Left hindlimb (tissue), 1 donor: ENCODE measurements around the gene NOX4.
A peak's percentile ranks its signal among the peaks of the same experiment; 100 is the strongest.
"Not testable (repeated sequence)": the region's sequence is repeated elsewhere in the genome, so short reads cannot be mapped to it uniquely, and the experiment has no call there.

ENCODE experiments used
- DNase-seq: peaks from one replicate; pipeline ENCODE4 v3.0.0-alpha.2; 2018

NOX4 gene

DNA sequence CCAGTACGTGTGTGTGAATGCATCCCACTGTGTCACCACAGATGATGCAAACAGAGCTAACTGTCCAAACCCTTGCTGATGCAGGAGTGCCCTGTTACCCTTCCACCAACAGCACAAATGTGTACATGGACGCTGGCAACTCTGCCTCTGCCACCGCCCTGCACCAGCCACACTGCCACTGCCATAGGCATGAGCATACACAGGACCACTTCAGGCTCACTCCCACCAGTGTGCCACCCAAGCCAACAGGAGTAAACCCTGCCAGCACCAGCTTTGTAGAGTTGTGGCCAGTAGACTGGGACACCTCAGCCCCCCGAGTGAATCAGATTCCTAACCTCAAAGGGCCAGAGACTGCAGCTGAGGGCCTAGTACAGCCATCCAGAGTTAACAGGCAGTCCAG, 34.0 kb downstream of the NOX4 start:
- no peak for DNase-seq

DNA sequence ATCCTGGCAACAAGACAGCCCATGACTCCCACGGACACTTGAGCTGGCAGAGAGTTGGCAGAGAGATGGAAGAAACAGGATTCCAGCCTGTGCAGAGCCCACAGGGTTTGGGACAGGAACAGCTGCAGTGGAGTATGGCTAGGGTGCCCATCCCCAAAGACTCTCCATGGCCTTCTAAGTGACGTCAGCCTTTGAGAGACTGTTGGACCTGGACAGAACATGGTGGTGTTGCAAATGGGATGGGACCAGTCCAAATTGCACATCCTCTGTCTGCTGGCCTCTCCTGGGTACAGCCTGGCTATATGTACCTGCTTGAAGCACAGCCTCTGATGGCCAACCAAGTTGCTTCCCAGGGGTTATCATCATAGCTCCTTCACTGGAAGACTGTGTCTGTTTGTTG, 34.5 kb downstream of the NOX4 start:
- DNase-seq: no peak

DNA sequence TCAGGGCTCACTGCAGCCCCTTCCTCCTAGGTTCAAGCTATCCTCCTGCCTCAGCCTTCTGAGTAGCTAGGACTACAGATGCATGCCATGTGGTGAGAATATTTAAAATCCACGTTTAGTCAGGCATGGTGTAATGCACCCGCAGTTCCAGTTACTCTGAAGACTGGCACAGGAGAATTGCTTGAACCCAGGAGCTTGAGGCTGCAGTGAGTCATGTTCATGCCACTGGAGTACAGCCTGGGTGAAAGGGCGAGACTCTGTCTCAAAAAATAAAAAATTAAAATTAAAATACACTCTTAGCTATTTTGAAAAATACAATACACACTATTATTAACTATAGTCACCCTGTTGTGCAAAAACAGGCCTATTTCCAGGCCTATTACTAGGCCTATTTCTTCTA, 38.4 kb downstream of the NOX4 start:
- DNase-seq: no peak

DNA sequence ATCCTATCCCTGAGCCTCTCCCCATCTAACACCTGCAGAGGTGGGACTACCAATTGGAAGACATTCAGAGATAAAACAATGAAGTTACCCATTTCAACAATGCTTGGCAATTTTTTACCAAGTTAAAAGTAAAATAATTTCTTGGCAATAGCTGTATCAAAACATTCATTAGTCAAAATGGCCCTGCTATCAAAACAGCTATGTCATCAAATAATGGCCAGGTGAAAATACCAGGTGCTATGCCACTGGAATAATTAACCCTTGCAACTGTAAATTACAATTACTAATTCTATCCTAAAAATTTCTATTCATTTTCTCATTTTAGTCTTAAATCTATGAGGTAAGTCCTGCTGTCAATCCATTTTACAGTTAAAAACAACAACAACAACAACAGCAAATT, 43.3 kb downstream of the NOX4 start:
- no peak for DNase-seq

DNA sequence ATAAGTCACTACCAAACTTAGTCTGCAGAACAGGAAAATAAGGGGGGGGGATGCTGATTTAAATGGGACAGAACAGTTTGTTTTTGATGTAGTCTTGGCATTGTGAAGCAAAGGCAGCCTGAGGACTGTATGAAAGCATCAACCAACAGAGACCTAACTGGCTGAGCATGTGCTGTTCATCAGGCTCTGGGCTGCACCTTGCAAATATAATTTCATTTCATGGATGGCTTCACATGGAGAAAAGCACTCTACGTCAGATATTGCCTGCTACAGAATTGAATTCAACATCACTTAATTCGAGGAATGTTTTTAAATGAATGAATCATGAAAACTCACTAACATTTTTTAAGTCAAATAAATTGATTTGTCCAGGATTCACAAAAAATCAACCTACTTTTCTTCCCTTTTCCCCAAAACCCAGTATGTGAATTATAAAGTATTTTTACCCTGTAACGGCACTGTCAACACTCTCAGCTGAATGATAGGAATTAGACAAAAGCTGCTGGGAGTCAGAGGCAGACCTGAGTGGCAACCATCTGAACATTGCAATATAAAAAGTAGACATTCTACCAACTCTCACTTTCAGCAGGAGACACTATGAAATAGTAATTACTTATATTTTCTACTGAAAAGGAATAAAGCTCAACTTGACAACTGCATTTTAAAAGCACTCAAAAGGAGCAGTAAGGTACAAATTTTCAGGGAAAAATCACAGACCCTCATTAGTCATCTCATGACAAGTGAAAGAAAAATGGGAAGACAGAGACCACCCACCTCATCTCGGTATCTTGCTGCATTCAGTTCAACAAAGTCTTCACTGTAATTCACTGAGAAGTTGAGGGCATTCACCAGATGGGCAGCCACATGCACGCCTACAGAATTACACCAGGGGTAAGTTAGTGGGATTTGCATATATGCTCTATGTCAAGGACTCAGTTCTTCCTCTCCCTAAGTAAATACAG, 47.5 kb downstream of the NOX4 start:
- no peak for DNase-seq

DNA sequence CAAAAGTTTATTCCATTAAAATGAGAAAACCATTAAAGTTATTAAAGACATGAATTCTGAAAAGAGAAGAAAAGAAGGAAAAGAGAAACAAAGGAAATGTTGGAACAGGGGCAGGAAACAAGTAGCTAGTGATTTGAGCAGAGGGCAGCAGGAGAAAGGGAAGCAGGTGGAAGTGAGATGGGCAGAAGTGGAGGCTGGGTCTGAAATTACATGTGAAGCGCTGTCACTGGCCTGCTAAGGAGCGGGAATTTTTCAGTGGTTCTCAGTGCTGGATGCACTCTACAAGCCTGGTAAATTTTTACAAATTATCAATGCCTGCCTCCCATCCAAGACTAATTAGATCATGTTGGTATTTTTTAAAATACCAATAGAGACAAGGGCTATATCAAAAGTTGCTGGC, 48.4 kb downstream of the NOX4 start:
- DNase-seq: no peak

DNA sequence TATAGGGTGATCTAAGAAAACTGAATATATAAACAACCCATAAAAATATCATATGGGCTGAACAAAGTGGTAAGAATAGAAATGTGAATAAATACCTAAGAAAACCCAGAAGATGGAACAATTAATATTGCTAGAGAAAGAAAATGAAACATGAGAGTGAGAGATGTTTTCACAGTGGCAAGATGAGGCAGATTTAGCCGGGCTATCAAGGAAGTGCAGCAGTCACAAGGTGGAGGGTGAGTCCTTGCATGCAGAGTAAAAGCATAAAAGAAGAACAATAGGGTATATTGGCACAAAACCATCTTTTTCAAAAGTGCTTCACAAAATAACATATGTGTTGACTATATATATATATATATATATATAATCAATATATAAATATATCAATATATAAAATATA, 49.6 kb downstream of the NOX4 start:
- no peak for DNase-seq

DNA sequence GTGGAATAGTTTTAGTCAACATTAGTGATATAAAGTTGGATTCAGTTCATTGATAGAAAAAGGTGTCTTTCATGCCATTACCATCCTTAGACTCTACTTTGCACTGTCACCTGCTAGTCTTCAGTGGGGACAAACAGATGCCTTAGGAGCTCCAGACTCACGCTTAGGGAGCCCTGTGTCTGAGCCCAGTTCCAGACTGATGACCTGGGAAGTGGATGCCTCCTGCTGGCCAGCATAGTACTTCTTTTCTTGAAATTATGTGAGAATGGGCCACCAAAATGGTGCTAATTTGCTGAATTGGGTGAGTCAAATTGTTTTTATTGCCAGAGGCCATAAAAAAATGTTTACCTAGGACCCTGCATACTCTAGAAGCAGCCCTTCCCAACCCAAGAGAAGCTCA, 53.9 kb downstream of the NOX4 start:
- DNase-seq: no peak

DNA sequence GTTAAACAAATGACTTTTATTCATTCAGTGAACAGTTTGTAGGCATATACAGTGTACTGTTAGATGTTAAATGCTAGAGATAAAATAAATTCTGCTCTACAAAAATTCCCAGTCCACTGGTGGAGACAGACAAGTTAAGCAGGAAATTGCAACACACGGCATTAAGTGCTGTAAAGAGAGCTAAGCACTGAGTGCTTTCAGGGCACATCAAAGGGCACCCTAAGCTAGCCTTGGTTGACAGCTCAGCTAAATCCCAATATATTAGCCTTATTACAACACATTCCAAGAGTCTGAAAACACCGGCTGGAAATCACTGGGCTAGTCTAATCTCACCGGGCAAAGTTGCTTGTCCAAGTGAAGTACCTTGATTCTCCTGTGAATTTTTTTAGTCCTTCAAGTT, 55.1 kb downstream of the NOX4 start:
- no peak for DNase-seq

DNA sequence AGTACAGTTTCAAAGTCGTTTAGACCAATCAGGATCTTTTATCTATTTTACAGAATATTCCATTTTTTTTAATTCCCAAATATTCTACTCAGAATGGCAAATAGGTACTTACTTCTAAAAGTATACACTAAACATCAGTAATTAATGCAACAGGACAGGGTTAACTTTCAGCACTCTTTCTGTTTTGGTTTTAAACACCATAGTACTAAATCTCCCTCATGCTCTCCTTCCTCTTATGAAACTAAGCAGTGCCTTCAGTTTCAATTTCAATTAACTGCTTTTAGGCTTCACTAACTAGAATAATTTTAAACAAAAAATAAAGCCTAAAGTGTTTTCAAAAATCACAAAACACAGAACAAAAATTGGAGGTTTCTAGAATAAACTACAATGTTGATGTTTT, 57.9 kb downstream of the NOX4 start:
- DNase-seq: no peak

DNA sequence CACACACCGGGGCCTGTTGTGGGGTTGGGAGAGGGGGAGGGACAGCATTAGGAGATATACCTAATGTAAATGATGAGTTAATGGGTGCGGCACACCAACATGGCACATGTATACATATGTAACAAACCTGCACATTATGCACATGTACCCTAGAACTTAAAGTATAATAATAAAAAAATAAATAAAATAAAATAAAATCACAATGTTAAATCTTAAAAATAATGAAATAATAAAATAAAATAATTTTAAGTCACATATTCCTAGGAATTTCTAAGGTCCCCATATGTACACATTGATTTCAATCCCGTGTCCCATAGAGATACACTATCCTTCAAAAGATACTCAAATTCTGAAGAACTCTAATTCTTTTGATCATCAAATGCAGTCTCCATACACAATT, 59.0 kb downstream of the NOX4 start:
- not testable (repeated sequence) for DNase-seq

DNA sequence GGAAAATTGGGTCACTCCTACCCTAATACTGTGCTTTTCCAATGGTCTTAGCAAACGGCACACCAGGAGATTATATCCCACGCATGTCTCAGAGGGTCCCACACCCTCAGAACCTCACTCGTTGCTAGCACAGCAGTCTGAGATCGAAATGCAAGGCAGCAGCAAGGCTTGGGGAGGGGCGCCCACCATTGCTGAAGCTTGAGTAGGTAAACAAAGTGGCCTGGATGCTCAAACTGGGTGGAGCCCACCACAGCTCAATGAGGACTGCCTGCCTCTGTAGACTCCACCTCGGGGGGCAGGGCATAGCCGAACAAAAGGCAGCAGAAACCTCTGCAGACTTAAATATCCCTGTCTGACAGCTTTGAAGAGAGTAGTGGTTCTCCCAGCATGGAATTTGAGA, 64.7 kb downstream of the NOX4 start:
- DNase-seq: not testable (repeated sequence)

DNA sequence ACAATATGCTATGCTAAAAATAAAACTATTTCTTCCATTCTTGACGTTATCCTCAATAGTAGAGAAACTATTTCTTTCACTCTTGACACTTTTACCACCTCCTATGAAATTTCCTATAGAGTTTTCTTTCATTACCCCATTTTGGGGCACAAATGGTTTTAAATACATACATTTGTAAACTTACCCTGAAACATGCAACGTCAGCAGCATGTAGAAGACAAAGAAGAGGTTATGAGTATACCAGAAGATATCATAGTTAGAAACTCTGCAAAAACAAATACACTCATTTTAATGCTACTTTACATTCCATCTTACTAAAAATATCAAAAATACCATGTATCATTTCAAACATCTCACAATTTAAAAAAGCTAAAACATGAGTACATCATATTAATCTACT, 69.5 kb downstream of the NOX4 start:
- DNase-seq: no peak

DNA sequence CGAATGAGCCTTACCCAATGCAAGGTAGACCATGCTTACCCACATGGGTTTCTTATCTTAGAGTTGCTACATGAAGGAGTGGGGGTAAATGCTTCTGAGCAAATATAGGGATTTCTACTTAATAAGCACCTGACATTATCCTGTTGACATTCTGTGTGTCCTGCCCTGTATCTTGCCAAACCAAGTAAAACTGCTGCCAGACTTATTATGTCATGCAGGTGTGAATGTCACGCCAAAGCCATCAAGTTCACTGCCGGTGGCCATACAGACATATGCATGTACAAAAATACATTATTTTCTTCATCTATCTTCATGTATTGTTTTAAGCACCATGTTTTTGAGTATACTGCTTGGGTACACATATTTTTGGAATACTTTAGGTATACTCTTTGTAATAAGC, 70.2 kb downstream of the NOX4 start:
- no peak for DNase-seq

DNA sequence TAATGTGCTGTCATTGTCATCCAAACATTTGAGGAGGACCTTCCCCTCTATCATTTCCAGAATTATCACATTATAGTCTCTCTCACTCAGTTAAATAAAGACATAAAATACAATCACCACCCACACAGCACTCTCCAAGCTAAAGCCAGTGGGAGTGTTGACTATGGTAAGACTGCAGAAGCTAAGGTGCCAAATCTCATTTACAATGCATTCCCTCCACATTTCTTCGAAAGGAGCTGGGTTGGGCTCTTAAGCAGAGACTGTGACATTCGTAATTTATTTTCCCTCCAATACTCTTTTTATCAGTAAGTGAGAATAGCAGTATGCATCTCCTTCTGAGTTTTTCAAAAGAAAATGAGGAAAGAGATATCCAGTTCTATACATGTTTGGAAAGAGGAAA, 74.2 kb downstream of the NOX4 start:
- DNase-seq: no peak

DNA sequence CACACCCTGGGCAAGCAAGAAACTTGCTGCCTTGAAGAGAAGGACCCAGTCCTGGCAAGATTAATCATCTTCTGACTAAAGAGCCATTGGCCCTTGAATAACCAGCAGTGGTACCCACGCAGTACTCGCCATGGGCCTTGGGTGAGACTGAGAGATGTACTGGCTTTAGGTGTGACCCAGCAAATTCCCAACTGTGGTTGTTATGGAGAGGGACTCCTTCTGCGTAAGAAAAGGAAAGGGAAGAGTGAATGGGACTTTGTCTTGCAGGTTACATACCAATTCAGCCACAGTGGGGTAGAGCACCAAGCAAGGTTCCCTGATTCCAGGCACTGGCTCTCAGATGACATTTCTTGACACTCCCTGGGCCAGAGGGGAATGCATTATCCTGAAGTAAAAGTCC, 80.1 kb downstream of the NOX4 start:
- DNase-seq: not testable (repeated sequence)

DNA sequence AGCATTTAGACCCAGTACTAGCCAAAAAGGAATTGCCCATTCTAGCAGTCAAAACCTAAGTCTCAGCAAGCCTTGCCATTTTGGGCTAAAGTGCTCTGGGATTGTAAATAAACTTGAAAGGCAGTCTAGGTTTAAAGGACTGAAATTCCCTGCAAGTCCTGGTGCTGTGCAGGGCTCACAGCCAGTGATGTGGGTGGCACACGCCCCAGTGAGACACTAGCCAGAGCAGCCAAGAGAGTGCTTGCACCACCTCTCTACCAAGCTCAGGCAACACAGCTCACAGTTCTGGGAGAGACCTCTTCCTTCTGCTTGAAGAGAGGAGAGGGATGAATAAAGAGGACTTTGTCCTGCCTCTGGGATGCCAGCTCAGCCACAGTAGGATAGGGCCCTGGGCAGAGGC, 80.5 kb downstream of the NOX4 start:
- DNase-seq: not testable (repeated sequence)

DNA sequence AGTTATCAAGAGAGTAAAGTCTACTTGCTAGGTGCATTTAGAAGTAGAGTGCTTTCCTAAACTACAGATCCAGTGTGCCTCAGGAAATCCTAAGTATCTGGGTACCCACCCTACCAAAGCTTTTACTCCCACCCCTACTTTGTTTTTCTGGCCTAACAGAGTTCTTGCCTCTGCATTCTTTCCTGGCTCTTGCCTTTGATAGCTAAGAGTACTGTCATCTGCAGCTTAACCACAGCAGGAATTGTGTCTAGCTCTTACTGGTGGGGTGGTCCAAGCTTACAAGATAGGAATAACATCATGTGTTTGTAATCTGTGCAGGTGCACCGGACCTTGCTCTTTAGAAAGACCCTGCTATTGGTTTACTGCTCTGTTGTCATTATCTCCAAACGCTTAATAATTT, 82.7 kb downstream of the NOX4 start:
- DNase-seq: not testable (repeated sequence)

DNA sequence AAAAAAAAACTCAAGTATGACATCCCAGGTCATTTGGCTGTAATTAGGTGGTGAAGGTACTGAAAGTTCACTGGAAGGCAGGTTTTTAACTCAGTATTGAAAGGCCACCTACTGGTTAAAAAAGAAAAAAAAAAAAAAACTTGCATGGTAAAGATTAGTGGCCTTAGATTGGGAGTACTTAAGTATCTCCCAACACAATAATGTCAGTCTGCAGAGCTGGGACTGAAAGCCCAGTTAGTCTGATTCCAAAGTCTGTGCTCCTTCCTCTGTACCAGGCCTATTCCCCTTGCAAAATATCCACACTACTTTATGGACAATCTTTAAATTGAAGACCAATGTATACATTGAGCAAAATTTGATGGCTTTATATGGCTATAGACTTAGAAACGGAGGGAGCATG, 85.5 kb downstream of the NOX4 start:
- no peak for DNase-seq

DNA sequence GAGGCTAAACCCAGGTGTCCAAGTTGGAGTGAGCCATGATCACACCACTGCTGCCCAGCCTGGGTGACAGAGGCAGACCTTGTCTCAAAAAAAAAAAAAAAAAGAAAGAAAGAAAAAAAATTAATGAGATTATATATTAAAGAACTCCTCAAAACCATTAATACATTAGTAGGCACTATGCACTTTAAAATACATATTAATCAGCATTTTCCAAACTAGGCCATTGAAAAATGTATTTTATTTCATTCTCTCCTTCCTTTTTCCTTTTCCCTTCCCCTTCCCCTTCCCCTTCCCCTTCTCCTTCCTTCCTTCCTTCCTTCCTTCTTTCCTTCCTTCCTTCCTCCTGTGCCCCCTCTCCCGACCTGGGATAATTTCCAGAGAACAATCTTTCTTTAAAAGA, 99.5 kb downstream of the NOX4 start:
- DNase-seq: not testable (repeated sequence)

DNA sequence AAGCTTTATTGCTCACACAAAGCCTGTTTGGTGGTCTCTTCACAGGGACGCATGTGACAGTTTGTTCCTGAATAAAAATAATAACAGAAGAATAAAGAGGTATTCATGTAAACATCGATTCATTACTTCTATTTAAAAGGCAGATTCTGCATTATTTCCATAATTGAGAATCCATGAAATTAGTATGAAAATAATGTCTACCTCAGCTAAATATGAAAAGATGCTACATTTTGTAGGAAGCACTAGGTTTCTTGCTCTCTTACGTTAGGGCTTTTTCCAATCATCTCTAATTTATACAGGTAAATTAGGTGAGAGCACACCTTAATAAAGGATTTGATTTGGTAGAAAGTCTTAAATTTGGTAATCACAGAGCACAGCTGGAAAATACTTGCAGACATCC, 103.7 kb downstream of the NOX4 start:
- not testable (repeated sequence) for DNase-seq

DNA sequence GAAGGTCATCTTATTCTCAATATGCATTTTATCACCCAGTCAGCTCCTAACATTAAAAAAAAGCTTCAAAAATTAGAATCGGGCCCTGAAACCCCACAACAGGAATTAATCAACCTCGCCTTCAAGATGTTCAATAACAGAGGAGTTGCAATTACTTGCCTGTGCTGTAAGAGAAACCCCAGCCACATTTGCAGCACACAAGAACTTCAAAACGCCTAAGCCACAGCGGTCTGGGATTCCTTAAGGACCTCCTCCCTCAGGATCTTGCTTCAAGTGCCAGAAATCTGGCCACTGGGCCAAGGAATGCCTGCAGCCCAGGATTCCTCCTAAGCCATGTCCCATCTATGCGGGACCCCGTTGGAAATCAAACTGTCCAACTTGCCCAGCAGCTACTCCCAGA, 108.2 kb downstream of the NOX4 start:
- not testable (repeated sequence) for DNase-seq

DNA sequence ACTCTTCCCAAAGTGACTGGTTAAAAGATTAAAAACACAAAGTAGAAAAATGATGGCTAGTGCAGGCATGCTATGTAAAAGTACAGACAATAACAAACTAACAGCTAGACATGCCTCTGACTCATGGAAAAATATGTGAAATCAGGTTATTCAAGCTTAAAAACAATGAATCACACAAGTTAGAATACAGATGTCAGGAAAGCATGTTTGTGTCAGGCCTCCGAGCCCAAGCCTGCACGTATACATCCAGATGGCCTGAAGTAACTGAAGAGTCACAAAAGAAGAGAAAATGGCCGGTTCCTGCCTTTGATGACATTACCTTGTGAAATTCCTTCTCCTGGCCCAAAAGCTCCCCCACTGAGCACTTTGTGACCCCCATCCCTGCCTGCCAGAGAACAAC, 110.1 kb downstream of the NOX4 start:
- peak; percentile 29 for DNase-seq

DNA sequence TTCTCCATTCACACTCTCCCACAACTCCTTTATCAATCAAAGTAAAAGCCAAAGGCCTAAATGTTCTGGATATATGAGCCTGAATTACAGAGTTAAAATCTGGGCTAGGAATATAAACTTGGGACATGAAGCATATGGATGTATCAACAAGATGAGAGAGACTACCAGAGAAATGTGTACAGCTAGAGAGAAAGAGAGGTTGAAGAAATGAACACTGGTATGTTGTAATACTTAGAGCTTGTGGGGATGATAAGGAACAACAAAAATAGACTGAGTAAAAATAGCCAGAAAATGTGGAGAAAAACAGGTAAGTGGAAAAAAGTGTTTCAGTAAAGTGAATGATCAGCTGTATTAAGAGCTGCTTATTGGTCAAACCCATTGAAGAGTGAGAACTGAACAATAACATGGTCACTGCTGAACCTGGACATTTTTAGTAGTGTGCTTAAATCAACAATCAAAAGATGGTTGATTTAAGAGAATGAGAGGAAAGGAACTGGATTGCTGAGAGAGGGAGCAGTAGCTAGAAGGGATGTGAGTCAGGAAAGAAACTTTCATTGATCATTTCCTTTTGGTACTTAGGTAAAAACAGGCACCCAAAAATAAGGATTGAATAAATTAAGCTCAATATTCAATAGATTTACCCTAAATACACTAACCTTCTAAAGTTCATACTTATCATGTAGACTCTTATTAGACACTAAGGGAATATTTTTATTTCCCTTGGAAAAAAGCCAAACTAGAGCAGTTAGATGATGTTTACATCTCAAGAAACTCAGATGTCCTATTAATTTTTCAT, 111.0 kb downstream of the NOX4 start:
- not testable (repeated sequence) for DNase-seq
